Measurements from ENCODE around the gene KIF25. TPM values are rescaled to one million over a fixed set of nuclear protein-coding genes. Genes with fewer than 3 reads are reported as not detected.

The KIF25 gene
- polyA plus RNA-seq, 1 donor from 2014 or later = not detected

DNA sequence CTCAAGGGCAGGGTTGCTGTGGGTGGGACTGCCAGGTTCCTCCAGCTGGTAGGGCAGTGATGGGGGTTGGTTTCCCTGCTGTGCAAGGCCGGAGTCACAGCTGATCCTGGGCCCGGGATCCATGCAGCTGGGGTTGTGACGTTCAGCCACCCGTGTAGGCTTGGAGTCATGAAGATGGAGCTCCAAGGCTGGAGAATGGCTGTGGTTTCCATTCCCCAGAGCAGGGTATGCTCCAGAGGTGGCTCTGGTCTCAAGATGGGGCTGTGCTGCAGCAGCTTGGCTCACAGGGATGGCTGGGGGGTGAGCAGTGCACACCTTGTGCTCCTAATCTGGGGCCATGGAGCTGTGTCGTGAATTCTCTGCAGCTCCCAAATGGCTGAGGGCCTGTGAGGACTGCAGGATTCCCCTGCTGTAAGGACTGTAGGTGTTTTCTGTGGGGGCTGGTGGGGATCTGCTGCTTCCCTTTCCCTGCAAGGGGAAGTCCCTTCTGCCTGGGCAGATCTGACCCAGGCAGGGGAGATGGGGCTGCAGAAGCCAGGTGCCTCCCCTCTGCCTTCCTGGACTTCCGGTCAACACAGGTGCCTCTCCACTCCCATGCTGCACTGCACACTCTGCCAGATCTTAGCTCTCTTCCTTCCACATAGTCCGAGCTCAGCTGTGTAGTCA lies 15.9 kb downstream of the KIF25 start:
- Histone ChIP-seq H3K9ac (ENCODE audit: low read length) (no peak overlapping the region), H3K4me2 (ENCODE audit: low read length) (no peak overlapping the region), H3K27me3 (ENCODE audit: insufficient read depth, low read depth, low read length) (no peaks in the 10 kb centered on the region), H2AFZ (ENCODE audit: low read depth, low read length) (no peak overlapping the region), H3K36me3 (ENCODE audit: insufficient read depth, low read length) (no peaks in the 10 kb centered on the region), H3K4me3 (ENCODE audit: low read length) (no peak overlapping the region), H3F3A (ENCODE audit: insufficient read depth, low read length, poor library complexity, severe bottlenecking) (no peaks in the 10 kb centered on the region), H3K9me3 (ENCODE audit: low read length) (peaks cover 12% of the 10 kb centered on the region), H3K27ac (ENCODE audit: low read length) (no peak overlapping the region), H3K79me2 (replicated peaks; ENCODE audit: insufficient read depth, low read length) (no peaks in the 10 kb centered on the region), H3K9me2 (ENCODE audit: insufficient read depth, low read length) (no peaks in the 10 kb centered on the region), H4K20me1 (ENCODE audit: insufficient read depth) (no peaks in the 10 kb centered on the region)
- TF ChIP-seq EP300 (conservative IDR thresholded peaks at IDR 0.05; ENCODE audit: poor library complexity, severe bottlenecking) (no peak), MXI1 (conservative IDR thresholded peaks at IDR 0.05; ENCODE audit: poor library complexity, severe bottlenecking) (no peak), EZH2 (IDR thresholded peaks at IDR 0.05; ENCODE audit: borderline replicate concordance, insufficient read depth, low read length, poor library complexity, severe bottlenecking) (no peak), SMC3 (conservative IDR thresholded peaks at IDR 0.05; ENCODE audit: poor library complexity) (no peak), TAF1 (IDR thresholded peaks at IDR 0.05; ENCODE audit: low read depth) (no peak)
- TF ChIP-seq, protein P1, sequence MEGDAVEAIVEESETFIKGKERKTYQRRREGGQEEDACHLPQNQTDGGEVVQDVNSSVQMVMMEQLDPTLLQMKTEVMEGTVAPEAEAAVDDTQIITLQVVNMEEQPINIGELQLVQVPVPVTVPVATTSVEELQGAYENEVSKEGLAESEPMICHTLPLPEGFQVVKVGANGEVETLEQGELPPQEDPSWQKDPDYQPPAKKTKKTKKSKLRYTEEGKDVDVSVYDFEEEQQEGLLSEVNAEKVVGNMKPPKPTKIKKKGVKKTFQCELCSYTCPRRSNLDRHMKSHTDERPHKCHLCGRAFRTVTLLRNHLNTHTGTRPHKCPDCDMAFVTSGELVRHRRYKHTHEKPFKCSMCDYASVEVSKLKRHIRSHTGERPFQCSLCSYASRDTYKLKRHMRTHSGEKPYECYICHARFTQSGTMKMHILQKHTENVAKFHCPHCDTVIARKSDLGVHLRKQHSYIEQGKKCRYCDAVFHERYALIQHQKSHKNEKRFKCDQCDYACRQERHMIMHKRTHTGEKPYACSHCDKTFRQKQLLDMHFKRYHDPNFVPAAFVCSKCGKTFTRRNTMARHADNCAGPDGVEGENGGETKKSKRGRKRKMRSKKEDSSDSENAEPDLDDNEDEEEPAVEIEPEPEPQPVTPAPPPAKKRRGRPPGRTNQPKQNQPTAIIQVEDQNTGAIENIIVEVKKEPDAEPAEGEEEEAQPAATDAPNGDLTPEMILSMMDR (IDR thresholded peaks at IDR 0.05; ENCODE audit: poor library complexity, severe bottlenecking) = no peak
- TF ChIP-seq, protein P2, sequence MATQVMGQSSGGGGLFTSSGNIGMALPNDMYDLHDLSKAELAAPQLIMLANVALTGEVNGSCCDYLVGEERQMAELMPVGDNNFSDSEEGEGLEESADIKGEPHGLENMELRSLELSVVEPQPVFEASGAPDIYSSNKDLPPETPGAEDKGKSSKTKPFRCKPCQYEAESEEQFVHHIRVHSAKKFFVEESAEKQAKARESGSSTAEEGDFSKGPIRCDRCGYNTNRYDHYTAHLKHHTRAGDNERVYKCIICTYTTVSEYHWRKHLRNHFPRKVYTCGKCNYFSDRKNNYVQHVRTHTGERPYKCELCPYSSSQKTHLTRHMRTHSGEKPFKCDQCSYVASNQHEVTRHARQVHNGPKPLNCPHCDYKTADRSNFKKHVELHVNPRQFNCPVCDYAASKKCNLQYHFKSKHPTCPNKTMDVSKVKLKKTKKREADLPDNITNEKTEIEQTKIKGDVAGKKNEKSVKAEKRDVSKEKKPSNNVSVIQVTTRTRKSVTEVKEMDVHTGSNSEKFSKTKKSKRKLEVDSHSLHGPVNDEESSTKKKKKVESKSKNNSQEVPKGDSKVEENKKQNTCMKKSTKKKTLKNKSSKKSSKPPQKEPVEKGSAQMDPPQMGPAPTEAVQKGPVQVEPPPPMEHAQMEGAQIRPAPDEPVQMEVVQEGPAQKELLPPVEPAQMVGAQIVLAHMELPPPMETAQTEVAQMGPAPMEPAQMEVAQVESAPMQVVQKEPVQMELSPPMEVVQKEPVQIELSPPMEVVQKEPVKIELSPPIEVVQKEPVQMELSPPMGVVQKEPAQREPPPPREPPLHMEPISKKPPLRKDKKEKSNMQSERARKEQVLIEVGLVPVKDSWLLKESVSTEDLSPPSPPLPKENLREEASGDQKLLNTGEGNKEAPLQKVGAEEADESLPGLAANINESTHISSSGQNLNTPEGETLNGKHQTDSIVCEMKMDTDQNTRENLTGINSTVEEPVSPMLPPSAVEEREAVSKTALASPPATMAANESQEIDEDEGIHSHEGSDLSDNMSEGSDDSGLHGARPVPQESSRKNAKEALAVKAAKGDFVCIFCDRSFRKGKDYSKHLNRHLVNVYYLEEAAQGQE (IDR thresholded peaks at IDR 0.05; ENCODE audit: borderline replicate concordance) = no peak

DNA sequence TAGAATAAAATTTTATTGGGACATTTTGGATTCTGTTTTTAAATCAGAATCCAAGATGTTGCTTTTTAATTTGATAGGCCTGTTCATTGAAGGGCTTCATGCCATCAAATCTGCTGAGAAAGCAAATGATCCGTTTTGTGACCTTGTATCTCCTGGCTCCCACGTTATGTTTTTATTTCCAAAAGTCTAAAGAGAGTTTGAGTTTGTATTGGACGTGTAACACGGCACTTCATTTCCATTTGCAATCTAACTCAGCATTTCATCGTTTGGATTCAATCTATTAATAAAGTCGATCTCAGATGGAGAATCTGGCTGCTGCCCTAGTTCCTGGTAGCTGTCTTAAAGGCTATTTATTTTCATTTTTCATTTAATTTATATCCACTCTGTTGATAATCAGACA lies 17.0 kb downstream of the KIF25 start:
- no peak overlapping the region for H3K9ac ChIP-seq (ENCODE audit: low read length)
- H3K9me3 ChIP-seq (ENCODE audit: low read length) = peaks cover 12% of the 10 kb centered on the region
- H3K79me2 ChIP-seq (replicated peaks; ENCODE audit: insufficient read depth, low read length) = no peaks in the 10 kb centered on the region
- H3F3A ChIP-seq (ENCODE audit: insufficient read depth, low read length, poor library complexity, severe bottlenecking) = no peaks in the 10 kb centered on the region
- TF ChIP-seq, protein P1 (IDR thresholded peaks at IDR 0.05; ENCODE audit: poor library complexity, severe bottlenecking) = no peak
- no peak for TF ChIP-seq TAF1 (IDR thresholded peaks at IDR 0.05; ENCODE audit: low read depth)
- no peak for TF ChIP-seq SMC3 (conservative IDR thresholded peaks at IDR 0.05; ENCODE audit: poor library complexity)
- no peak for TF ChIP-seq MXI1 (conservative IDR thresholded peaks at IDR 0.05; ENCODE audit: poor library complexity, severe bottlenecking)
- TF ChIP-seq, protein P2 (IDR thresholded peaks at IDR 0.05; ENCODE audit: borderline replicate concordance) = no peak
- TF ChIP-seq POLR2AphosphoS5 (IDR thresholded peaks at IDR 0.05) = no peak
- TF ChIP-seq EP300 (conservative IDR thresholded peaks at IDR 0.05; ENCODE audit: poor library complexity, severe bottlenecking) = no peak
- no peak for TF ChIP-seq RAD21 (conservative IDR thresholded peaks at IDR 0.05)
- no peak for TF ChIP-seq EZH2 (IDR thresholded peaks at IDR 0.05; ENCODE audit: borderline replicate concordance, insufficient read depth, low read length, poor library complexity, severe bottlenecking)
- H3K9me2 ChIP-seq (ENCODE audit: insufficient read depth, low read length) = no peaks in the 10 kb centered on the region
- no peak overlapping the region for H3K4me2 ChIP-seq (ENCODE audit: low read length)
- H3K4me3 ChIP-seq (ENCODE audit: low read length) = no peak overlapping the region
- no peak overlapping the region for H3K27ac ChIP-seq (ENCODE audit: low read length)
- no peak overlapping the region for H2AFZ ChIP-seq (ENCODE audit: low read depth, low read length)
- no peaks in the 10 kb centered on the region for H4K20me1 ChIP-seq (ENCODE audit: insufficient read depth)
- no peaks in the 10 kb centered on the region for H3K36me3 ChIP-seq (ENCODE audit: insufficient read depth, low read length)
- H3K27me3 ChIP-seq (ENCODE audit: insufficient read depth, low read depth, low read length) = no peaks in the 10 kb centered on the region
